M059J (cell line): Measurements from ENCODE around the gene CCNQ. TPM values are rescaled to one million over a fixed set of nuclear protein-coding genes. Genes with fewer than 3 reads are reported as not detected.
"Not testable (repeated sequence)": the region's sequence is repeated elsewhere in the genome, so short reads cannot be mapped to it uniquely, and the experiment has no call there.

Experiments
- DNase-seq: peaks from one replicate; pipeline ENCODE4 v3.0.0-alpha.2; 2012; ENCODE audit warnings: low read depth
- total RNA-seq: library from RNA; depleted of rRNA; stranded (reverse); fragments of >200 nt; shearing (Covaris generic); gene quantifications from 2 replicates; pipeline ENCODE4 v1.2.3, GENCODE V29; 2014

Gene CCNQ
- total RNA-seq, 1 experiment from 2014 or later: 52.7 TPM

- DNase-seq: no peak
Measured at GRCh38 chrX:153623310-153624029, 24.5 kb upstream of the CCNQ start.

- DNase-seq: no peak
Measured at GRCh38 chrX:153622661-153623309, 23.8 kb upstream of the CCNQ start.

GRCh38 chrX:153621949-153622598 is 23.1 kb upstream of the CCNQ start:
- no peak for DNase-seq

GRCh38 chrX:153620576-153620975 is 21.6 kb upstream of the CCNQ start:
- no peak for DNase-seq

- no peak for DNase-seq
Measured at GRCh38 chrX:153614818-153615217, 15.9 kb upstream of the CCNQ start.

- no peak for DNase-seq
Measured at GRCh38 chrX:153612413-153612812, 13.5 kb upstream of the CCNQ start.

- no peak for DNase-seq
Measured at GRCh38 chrX:153611298-153612095, 12.6 kb upstream of the CCNQ start.

GRCh38 chrX:153610836-153611213 is 11.9 kb upstream of the CCNQ start:
- DNase-seq: no peak

- DNase-seq: peak; percentile 66
Measured at GRCh38 chrX:153609917-153610835, 11.2 kb upstream of the CCNQ start.

- no peak for DNase-seq
Measured at GRCh38 chrX:153608806-153609205, 9.9 kb upstream of the CCNQ start.

GRCh38 chrX:153608376-153608775 is 9.4 kb upstream of the CCNQ start:
- no peak for DNase-seq

- no peak for DNase-seq
Measured at GRCh38 chrX:153606503-153606902, 7.6 kb upstream of the CCNQ start.

- DNase-seq: not testable (repeated sequence)
Measured at GRCh38 chrX:153604666-153605380, 5.9 kb upstream of the CCNQ start.

GRCh38 chrX:153603131-153603656 is 4.3 kb upstream of the CCNQ start:
- no peak for DNase-seq

- no peak for DNase-seq
Measured at GRCh38 chrX:153602601-153603000, 3.7 kb upstream of the CCNQ start.

GRCh38 chrX:153601511-153602110 is 2.7 kb upstream of the CCNQ start:
- DNase-seq: no peak

GRCh38 chrX:153600921-153601320 is 2.0 kb upstream of the CCNQ start:
- no peak for DNase-seq

GRCh38 chrX:153600032-153600373 is 1.1 kb upstream of the CCNQ start:
- peak; percentile 36 for DNase-seq

- peak; percentile 89 for DNase-seq
Measured at GRCh38 chrX:153599192-153600031, 473 bp upstream of the CCNQ start.
